GM12878 (cell line): ENCODE measurements around the gene TTC23. TPM values are rescaled to one million over a fixed set of nuclear protein-coding genes. Genes with fewer than 3 reads are reported as not detected.

Experiments used
- ATAC-seq: fragments of 200-7000 bp; cut with Tn5 transposase; 3 replicates; pipeline ENCODE4 v1.9.1; 2020; ENCODE audit warnings: mild to moderate bottlenecking, moderate library complexity
- BruUV-seq: library from RNA; stranded (reverse); fragments of 400-500 nt; replicated peaks from 2 replicates; lab custom pipeline; 2021; lab: Mats Ljungman, UMichigan
- CTCF ChIA-PET: fragments of 300-600 bp; sonication (Branson Sonifier 250); formaldehyde crosslinking; extraction: SDS; loops from one replicate; lab custom pipeline; 2021; ENCODE audit warnings: inconsistent platforms; lab: Yijun Ruan, JAX
- POLR2A ChIA-PET: fragments of 350-600 bp; formaldehyde crosslinking; extraction: SDS; loops from one replicate; lab custom pipeline; 2021; ENCODE audit warnings: inconsistent platforms; lab: Charles Lee
- RAD21 ChIA-PET: fragments of 300-600 bp; sonication (Branson Sonifier 250); formaldehyde crosslinking; loops from one replicate; lab custom pipeline; 2023; ENCODE audit warnings: antibody characterized with exemption; ENCODE audit not compliant: unreplicated experiment; lab: Charles Lee
- SMC1A ChIA-PET: fragments of 300-600 bp; sonication (Branson Sonifier 250); formaldehyde crosslinking; loops from one replicate; lab custom pipeline; 2023; ENCODE audit not compliant: unreplicated experiment, uncharacterized antibody; lab: Charles Lee
- DNase-seq: peaks from one replicate; pipeline ENCODE4 v3.0.0-alpha.2; 2011; ENCODE audit warnings: low read depth, low spot score
- FAIRE-seq: peaks from 3 replicates; lab custom pipeline; 2011; peaks lifted over from hg19 to GRCh38; lab: Jason Lieb, UNC
- H2AFZ ChIP-seq: 2 replicates; pipeline ENCODE4 v1.6.0; 2011; ENCODE audit warnings: low read depth, low read length, control low read depth; ENCODE audit not compliant: control insufficient read depth
- H3K27ac ChIP-seq: 2 replicates; pipeline ENCODE4 v1.5.1; 2011; ENCODE audit warnings: control low read depth; ENCODE audit not compliant: control insufficient read depth, insufficient read depth
- H3K27me3 ChIP-seq, 2 experiments: replicated peaks in 1 of 2; 2 replicates each; pipeline versions ENCODE4 v1.6.0 to v1.6.1; 2011; ENCODE audit warnings: low read length in 1 of 2; ENCODE audit not compliant: control insufficient read depth in 2 of 2, insufficient read depth in 2 of 2
- H3K36me3 ChIP-seq, 2 experiments: 2 replicates each; pipeline ENCODE4 v1.5.1; 2011; ENCODE audit warnings: low read length in 1 of 2; ENCODE audit not compliant: control insufficient read depth in 2 of 2, insufficient read depth in 2 of 2
- H3K4me1 ChIP-seq: 2 replicates; pipeline ENCODE4 v1.6.1; 2011; ENCODE audit warnings: mild to moderate bottlenecking, low read length, moderate library complexity, mixed read lengths; ENCODE audit not compliant: control insufficient read depth, insufficient read depth
- H3K4me2 ChIP-seq: 2 replicates; pipeline ENCODE4 v1.6.0; 2011; ENCODE audit warnings: control low read depth; ENCODE audit not compliant: control insufficient read depth, insufficient read depth
- H3K4me3 ChIP-seq: fragments of 200-600 bp; sonication (generic); 2 replicates; pipeline ENCODE4 v1.5.1; 2016
- H3K79me2 ChIP-seq: 2 replicates; pipeline ENCODE4 v1.6.0; 2011; ENCODE audit warnings: low read length; ENCODE audit not compliant: control insufficient read depth, insufficient read depth
- H3K9ac ChIP-seq: 2 replicates; pipeline ENCODE4 v1.8.0; 2011; ENCODE audit warnings: low read length, control low read depth, mixed read lengths; ENCODE audit not compliant: control insufficient read depth, insufficient read depth
- H3K9me3 ChIP-seq: replicated peaks from 3 replicates; pipeline ENCODE4 v1.5.1; 2011; ENCODE audit warnings: mild to moderate bottlenecking, low read length; ENCODE audit not compliant: control insufficient read depth, insufficient read depth
- H4K20me1 ChIP-seq: 2 replicates; pipeline ENCODE4 v1.6.0; 2011; ENCODE audit not compliant: control insufficient read depth, insufficient read depth
- PML ChIP-seq: IDR thresholded peaks from 2 replicates; pipeline ENCODE4 v1.6.1; 2012; ENCODE audit warnings: low read length, inconsistent platforms
- RUNX3 ChIP-seq: IDR thresholded peaks from 2 replicates; pipeline ENCODE4 v1.6.1; 2012; ENCODE audit warnings: low read length, inconsistent platforms
- SIX5 ChIP-seq: IDR thresholded peaks from 2 replicates; pipeline ENCODE4 v1.6.1; 2011; ENCODE audit warnings: mild to moderate bottlenecking, low read depth, low read length, moderate library complexity; ENCODE audit not compliant: severe bottlenecking
- SREBF2 ChIP-seq: IDR thresholded peaks from 2 replicates; pipeline ENCODE4 v1.6.1; 2012; ENCODE audit warnings: mild to moderate bottlenecking, low read length
- ZZZ3 ChIP-seq: IDR thresholded peaks from 2 replicates; pipeline ENCODE4 v1.6.1; 2011; ENCODE audit warnings: low read depth; ENCODE audit not compliant: control insufficient read depth, insufficient read length
- WGBS: methylation state at CpG from one replicate; pipeline ENCODE4 v1.1.6; 2016; ENCODE audit warnings: low lambda C conversion rate; ENCODE audit not compliant: insufficient replicate concordance, insufficient coverage; ENCODE audit errors: missing lambda C conversion rate; 5-methylcytosine and 5-hydroxymethylcytosine counted together
- in situ Hi-C: fragments of 300-500 bp; cut with MboI; formaldehyde crosslinking; loops from 9 replicates; pipeline ENCODE4 v1.14.3; 2018; ENCODE audit warnings: mixed read lengths
- intact Hi-C: fragments of 100-400 bp; cut with micrococcal nuclease; formaldehyde crosslinking; loops from one replicate; pipeline ENCODE4 v1.14.2; 2022; ENCODE audit not compliant: unreplicated experiment
- polyA plus RNA-seq, 11 experiments: library from polyadenylated mRNA; depleted of rRNA in 4 of 11; unstranded in 6 of 11; stranded (reverse) in 5 of 11; fragments of >200 nt; fragmentation: Nextera tagmentation in 4 of 11; fragmentation: Illumina TruSeq in 1 of 11; extraction: Ambion mirVana in 4 of 11; extraction: Trizol in 1 of 11; gene quantifications; 1 replicate in 1 of 11; 2 replicates in 10 of 11; pipeline versions ENCODE4 v1.2.1 to v1.2.3, GENCODE V29; 2011 to 2016; ENCODE audit warnings: inconsistent platforms in 2 of 11, missing spikeins in 2 of 11, low read depth in 1 of 11
- total RNA-seq, 4 experiments: library from RNA; depleted of rRNA in 3 of 4; stranded (reverse); fragments of >200 nt in 3 of 4; fragmentation: Illumina TruSeq in 1 of 4; extraction: Trizol in 1 of 4; gene quantifications; 2 replicates each; pipeline versions ENCODE4 v1.2.1 to v1.2.3, GENCODE V29; 2013 to 2021
- TF ChIP-seq, protein P1 (sequence below): fragments of 450-650 bp; IDR thresholded peaks from 2 replicates; pipeline ENCODE4 v1.6.1; 2017; ENCODE audit warnings: low read depth, mild to moderate bottlenecking, moderate library complexity
- TF ChIP-seq, protein P2 (sequence below): fragments of 450-650 bp; conservative IDR thresholded peaks from 2 replicates; pipeline ENCODE4 v1.6.1; 2017; ENCODE audit warnings: mild to moderate bottlenecking, moderate library complexity
- TF ChIP-seq, protein P3 (sequence below): IDR thresholded peaks from 2 replicates; pipeline ENCODE4 v1.6.1; 2012; ENCODE audit warnings: low read depth, low read length, improper control_type of control experiment

The TTC23 gene
- total and polyA plus RNA-seq, 10 of the 15 experiments (the other 5 are each of a cell fraction or from before 2014, with no cell fraction given), result 1.2 to 9.0 (median 6.5) TPM

DNA sequence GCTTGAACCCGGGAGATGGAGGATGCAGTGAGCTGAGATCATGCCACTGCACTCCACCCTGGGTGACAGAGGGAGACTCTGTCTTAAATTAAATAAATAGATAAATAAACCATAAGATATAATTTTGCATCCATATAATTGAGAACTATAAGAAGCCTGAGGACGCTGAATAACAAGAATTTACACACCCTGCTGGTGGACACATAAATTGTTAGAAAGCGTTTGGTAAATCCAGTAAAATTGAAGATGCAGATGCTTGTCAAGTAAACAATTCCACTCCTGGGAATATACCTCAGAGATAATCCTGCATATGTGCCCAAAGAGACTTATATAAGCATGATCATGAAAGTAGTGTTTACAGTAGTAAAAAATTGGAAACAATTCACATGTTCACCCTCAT, 41.7 kb downstream of the TTC23 start:
- no peaks in the 10 kb centered on the region for H3K36me3 ChIP-seq
- no peaks in the 10 kb centered on the region for H3K4me1 ChIP-seq
- ChIA-PET SMC1A (interaction anchor here (0.7 to 1.0 kb wide), 3 partner anchors 14 to 102 kb away, joined by 3 to 4 read pairs (median 3); no protein-coding TSS in a partner anchor), CTCF (interaction anchor here (1.0 to 7.2 kb wide), 5 partner anchors 39 to 497 kb away, joined by 3 to 111 read pairs (median 3); no protein-coding TSS in a partner anchor), RAD21 (no interaction called here), POLR2A (no interaction called here)
- no peaks in the 10 kb centered on the region for H4K20me1 ChIP-seq
- no peak for DNase-seq
- no peaks in the 10 kb centered on the region for H3K27me3 ChIP-seq
- in situ Hi-C loops (no loop called here), intact Hi-C loops (no loop called here)
- no TSS peak for BruUV-seq
- WGBS, result 85% methylated on average over 3 of the region's 3 CpGs
- no peak overlapping the region for H3K4me3 ChIP-seq
- H3K27ac ChIP-seq, result no peak overlapping the region
- no peak overlapping the region for H2AFZ ChIP-seq
- TF ChIP-seq, protein P1, sequence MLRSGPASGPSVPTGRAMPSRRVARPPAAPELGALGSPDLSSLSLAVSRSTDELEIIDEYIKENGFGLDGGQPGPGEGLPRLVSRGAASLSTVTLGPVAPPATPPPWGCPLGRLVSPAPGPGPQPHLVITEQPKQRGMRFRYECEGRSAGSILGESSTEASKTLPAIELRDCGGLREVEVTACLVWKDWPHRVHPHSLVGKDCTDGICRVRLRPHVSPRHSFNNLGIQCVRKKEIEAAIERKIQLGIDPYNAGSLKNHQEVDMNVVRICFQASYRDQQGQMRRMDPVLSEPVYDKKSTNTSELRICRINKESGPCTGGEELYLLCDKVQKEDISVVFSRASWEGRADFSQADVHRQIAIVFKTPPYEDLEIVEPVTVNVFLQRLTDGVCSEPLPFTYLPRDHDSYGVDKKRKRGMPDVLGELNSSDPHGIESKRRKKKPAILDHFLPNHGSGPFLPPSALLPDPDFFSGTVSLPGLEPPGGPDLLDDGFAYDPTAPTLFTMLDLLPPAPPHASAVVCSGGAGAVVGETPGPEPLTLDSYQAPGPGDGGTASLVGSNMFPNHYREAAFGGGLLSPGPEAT, result no peak
- no peak for TF ChIP-seq SIX5
- no peak for TF ChIP-seq SREBF2
- TF ChIP-seq, protein P2, sequence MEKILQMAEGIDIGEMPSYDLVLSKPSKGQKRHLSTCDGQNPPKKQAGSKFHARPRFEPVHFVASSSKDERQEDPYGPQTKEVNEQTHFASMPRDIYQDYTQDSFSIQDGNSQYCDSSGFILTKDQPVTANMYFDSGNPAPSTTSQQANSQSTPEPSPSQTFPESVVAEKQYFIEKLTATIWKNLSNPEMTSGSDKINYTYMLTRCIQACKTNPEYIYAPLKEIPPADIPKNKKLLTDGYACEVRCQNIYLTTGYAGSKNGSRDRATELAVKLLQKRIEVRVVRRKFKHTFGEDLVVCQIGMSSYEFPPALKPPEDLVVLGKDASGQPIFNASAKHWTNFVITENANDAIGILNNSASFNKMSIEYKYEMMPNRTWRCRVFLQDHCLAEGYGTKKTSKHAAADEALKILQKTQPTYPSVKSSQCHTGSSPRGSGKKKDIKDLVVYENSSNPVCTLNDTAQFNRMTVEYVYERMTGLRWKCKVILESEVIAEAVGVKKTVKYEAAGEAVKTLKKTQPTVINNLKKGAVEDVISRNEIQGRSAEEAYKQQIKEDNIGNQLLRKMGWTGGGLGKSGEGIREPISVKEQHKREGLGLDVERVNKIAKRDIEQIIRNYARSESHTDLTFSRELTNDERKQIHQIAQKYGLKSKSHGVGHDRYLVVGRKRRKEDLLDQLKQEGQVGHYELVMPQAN, result no peak
- TF ChIP-seq, protein P3, sequence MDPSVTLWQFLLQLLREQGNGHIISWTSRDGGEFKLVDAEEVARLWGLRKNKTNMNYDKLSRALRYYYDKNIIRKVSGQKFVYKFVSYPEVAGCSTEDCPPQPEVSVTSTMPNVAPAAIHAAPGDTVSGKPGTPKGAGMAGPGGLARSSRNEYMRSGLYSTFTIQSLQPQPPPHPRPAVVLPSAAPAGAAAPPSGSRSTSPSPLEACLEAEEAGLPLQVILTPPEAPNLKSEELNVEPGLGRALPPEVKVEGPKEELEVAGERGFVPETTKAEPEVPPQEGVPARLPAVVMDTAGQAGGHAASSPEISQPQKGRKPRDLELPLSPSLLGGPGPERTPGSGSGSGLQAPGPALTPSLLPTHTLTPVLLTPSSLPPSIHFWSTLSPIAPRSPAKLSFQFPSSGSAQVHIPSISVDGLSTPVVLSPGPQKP, result no peak
- no peak for TF ChIP-seq RUNX3
- TF ChIP-seq ZZZ3, result no peak
- no peak for TF ChIP-seq PML
- FAIRE-seq, result no peak
- ATAC-seq, result no peak
- H3K9ac ChIP-seq, result no peak overlapping the region
- no peaks in the 10 kb centered on the region for H3K9me3 ChIP-seq
- H3K79me2 ChIP-seq, result no peaks in the 10 kb centered on the region
- H3K4me2 ChIP-seq, result no peak overlapping the region
